ENCODE results near the gene PRKCE. TPM values are rescaled to one million over a fixed set of nuclear protein-coding genes. Genes with fewer than 3 reads are reported as not detected.
A peak's percentile ranks its signal among the peaks of the same experiment; 100 is the strongest.

PRKCE gene
- total and polyA plus RNA-seq, 4 donors: 2.5 to 38.6 (median 5.8) TPM

DNA sequence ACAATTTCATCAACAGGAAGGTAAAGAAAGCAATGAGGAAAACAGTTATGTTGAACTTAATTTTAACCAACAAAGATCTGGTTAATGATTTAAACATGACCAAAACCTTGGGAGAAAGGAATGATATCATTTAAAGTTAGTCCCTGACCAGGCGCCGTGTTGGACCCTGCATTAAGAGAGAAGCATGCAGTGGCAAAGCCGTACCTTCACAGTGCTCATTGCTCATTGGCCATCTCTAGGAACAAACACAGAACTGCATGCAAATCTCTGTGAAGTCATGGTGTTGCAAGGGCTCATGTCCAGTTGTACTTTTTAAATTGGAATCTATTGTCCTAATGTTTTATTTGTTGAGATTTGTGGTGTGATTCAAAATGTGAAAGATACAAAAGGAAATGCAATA, 28.4 kb upstream of the PRKCE start:
- H3K27me3 ChIP-seq (ENCODE audit: control insufficient read depth in 4 of 4, insufficient read depth in 4 of 4, low read length in 3 of 4): no peaks in the 10 kb centered on the region
- 86% methylated on average over 3 of the region's 3 CpGs for WGBS
- peaks cover 0 to 12% (median 0%) of the 10 kb centered on the region in 4 donors for H3K4me1 ChIP-seq (ENCODE audit: control insufficient read depth in 4 of 4, insufficient read depth in 4 of 4, low read length in 3 of 4)
- H3K36me3 ChIP-seq (ENCODE audit: control insufficient read depth in 4 of 4, insufficient read depth in 3 of 4, low read depth in 1 of 4, low read length in 3 of 4): no peaks in the 10 kb centered on the region
- no peak overlapping the region for H3K27ac ChIP-seq (ENCODE audit: low read depth in 1 of 2, low read length in 2 of 2)
- H3K9me3 ChIP-seq (ENCODE audit: control insufficient read depth in 4 of 4, low read length in 3 of 4): no peaks in the 10 kb centered on the region
- H3K4me3 ChIP-seq (ENCODE audit: low read depth in 1 of 3, low read length in 3 of 3): no peak overlapping the region
- no peak overlapping the region for H3K9ac ChIP-seq (ENCODE audit: low read depth in 1 of 2, low read length in 2 of 2)
- no peak for DNase-seq (ENCODE audit: low spot score)
- TF ChIP-seq HNF4A (conservative IDR thresholded peaks at IDR 0.05) (no peak), GABPA (IDR thresholded peaks at IDR 0.05 in 1 of 2, conservative IDR thresholded peaks at IDR 0.05 in 1 of 2) (no peak), RXRA (IDR thresholded peaks at IDR 0.05) (no peak), HNF4G (IDR thresholded peaks at IDR 0.05) (no peak), NR2F2 (IDR thresholded peaks at IDR 0.05) (no peak), TAF1 (conservative IDR thresholded peaks at IDR 0.05) (no peak)
- TF ChIP-seq, protein P1, sequence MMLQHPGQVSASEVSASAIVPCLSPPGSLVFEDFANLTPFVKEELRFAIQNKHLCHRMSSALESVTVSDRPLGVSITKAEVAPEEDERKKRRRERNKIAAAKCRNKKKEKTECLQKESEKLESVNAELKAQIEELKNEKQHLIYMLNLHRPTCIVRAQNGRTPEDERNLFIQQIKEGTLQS (IDR thresholded peaks at IDR 0.05): no peak

DNA sequence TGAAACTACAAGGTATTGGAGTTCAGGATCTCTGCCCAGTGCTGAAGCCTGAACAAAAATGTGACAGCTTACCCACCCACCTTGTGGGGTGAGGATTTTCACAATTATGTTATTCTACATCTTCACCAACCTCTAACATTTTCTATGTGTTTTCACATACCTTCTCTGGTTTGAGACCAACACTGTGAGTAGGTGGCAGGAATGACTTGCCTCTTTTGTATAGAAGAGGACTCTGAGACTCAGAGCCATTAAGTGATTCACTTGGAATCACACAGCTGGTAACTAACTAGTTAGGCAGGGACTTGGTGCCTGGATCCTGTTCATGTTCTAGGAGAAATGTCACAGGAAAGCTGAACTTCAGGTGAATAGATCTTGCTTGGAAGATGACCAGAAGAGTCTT, 25.7 kb upstream of the PRKCE start:
- no peaks in the 10 kb centered on the region for H3K27me3 ChIP-seq (ENCODE audit: control insufficient read depth in 4 of 4, insufficient read depth in 4 of 4, low read length in 3 of 4)
- H3K4me1 ChIP-seq (ENCODE audit: control insufficient read depth in 4 of 4, insufficient read depth in 4 of 4, low read length in 3 of 4): peaks cover 0 to 12% (median 0%) of the 10 kb centered on the region in 4 donors
- no peak overlapping the region for H3K27ac ChIP-seq (ENCODE audit: low read depth in 1 of 2, low read length in 2 of 2)
- H3K9me3 ChIP-seq (ENCODE audit: control insufficient read depth in 4 of 4, low read length in 3 of 4): no peaks in the 10 kb centered on the region
- no peak overlapping the region for H3K9ac ChIP-seq (ENCODE audit: low read depth in 1 of 2, low read length in 2 of 2)
- H3K36me3 ChIP-seq (ENCODE audit: control insufficient read depth in 4 of 4, insufficient read depth in 3 of 4, low read depth in 1 of 4, low read length in 3 of 4): no peaks in the 10 kb centered on the region
- H3K4me3 ChIP-seq (ENCODE audit: low read depth in 1 of 3, low read length in 3 of 3): no peak overlapping the region
- no peak for TF ChIP-seq FOXA2 (IDR thresholded peaks at IDR 0.05)
- TF ChIP-seq, protein P1 (IDR thresholded peaks at IDR 0.05): no peak
- no peak for TF ChIP-seq FOXA1 (IDR thresholded peaks at IDR 0.05)
- TF ChIP-seq EGR1 (IDR thresholded peaks at IDR 0.05; ENCODE audit: low read depth in 2 of 2): no peak
- no peak for DNase-seq (ENCODE audit: low spot score)

DNA sequence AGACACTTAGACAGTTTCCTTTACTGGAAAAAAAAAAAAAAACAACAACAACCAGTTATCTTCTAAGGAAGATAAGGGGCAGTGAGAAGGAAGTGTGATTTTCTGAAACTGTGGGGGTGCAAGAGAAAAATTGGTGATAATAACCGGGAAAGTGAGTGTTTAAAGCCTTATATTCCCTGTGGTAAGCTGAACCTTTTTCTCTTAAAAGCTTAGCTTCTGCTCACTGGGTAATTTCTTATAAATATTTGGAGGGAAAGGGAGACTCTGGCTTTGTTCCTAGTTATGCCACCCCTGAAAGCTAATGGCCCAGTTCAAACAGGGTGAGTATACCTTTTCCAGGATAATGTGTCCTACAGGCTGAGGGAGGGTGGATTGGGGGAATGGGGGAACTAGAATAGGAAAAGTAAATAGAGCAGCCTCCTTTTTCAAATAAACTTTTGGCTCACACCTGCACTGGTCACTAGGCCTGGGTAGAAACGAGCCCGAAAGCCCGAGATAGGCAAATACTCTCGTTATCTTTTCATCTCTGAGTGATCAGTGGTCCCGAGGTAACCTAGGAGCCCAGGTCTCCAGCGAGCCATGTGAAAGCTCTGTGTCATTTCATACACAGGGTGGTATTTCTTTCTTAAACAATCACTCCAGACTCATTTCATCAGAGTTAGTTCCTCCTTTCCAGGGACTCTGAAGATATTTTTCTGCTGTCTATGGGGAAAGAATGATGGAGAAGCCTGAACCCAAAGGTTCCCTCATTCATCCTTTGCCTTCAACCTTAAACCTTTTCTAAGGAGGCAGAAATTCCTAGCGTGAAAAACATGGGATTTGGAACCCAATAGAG, 24.9 kb upstream of the PRKCE start:
- no peak for DNase-seq (ENCODE audit: low spot score)
- Histone ChIP-seq H3K9ac (ENCODE audit: low read depth in 1 of 2, low read length in 2 of 2) (no peak overlapping the region), H3K4me1 (ENCODE audit: control insufficient read depth in 4 of 4, insufficient read depth in 4 of 4, low read length in 3 of 4) (peaks cover 0 to 12% (median 0%) of the 10 kb centered on the region in 4 donors), H3K4me3 (ENCODE audit: low read depth in 1 of 3, low read length in 3 of 3) (no peak overlapping the region), H3K9me3 (ENCODE audit: control insufficient read depth in 4 of 4, low read length in 3 of 4) (no peaks in the 10 kb centered on the region), H3K27me3 (ENCODE audit: control insufficient read depth in 4 of 4, insufficient read depth in 4 of 4, low read length in 3 of 4) (no peaks in the 10 kb centered on the region), H3K27ac (ENCODE audit: low read depth in 1 of 2, low read length in 2 of 2) (no peak overlapping the region), H3K36me3 (ENCODE audit: control insufficient read depth in 4 of 4, insufficient read depth in 3 of 4, low read depth in 1 of 4, low read length in 3 of 4) (no peaks in the 10 kb centered on the region)
- 42% methylated on average over 8 of the region's 8 CpGs for WGBS
- TF ChIP-seq, protein P2, sequence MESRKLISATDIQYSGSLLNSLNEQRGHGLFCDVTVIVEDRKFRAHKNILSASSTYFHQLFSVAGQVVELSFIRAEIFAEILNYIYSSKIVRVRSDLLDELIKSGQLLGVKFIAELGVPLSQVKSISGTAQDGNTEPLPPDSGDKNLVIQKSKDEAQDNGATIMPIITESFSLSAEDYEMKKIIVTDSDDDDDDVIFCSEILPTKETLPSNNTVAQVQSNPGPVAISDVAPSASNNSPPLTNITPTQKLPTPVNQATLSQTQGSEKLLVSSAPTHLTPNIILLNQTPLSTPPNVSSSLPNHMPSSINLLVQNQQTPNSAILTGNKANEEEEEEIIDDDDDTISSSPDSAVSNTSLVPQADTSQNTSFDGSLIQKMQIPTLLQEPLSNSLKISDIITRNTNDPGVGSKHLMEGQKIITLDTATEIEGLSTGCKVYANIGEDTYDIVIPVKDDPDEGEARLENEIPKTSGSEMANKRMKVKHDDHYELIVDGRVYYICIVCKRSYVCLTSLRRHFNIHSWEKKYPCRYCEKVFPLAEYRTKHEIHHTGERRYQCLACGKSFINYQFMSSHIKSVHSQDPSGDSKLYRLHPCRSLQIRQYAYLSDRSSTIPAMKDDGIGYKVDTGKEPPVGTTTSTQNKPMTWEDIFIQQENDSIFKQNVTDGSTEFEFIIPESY (IDR thresholded peaks at IDR 0.05): peak; percentile 40
- TF ChIP-seq RAD21 (IDR thresholded peaks at IDR 0.05) (peak; percentile 34 to 35), TAF1 (conservative IDR thresholded peaks at IDR 0.05) (no peak), JUND (IDR thresholded peaks at IDR 0.05) (peak; percentile 43 to 62), YY1 (IDR thresholded peaks at IDR 0.05) (peak; percentile 60), EGR1 (IDR thresholded peaks at IDR 0.05; ENCODE audit: low read depth in 2 of 2) (peak; percentile 49 to 81), HNF4A (conservative IDR thresholded peaks at IDR 0.05) (peak; percentile 52 to 64), NR2F2 (IDR thresholded peaks at IDR 0.05) (no peak), SP1 (IDR thresholded peaks at IDR 0.05) (peak; percentile 80), FOXA2 (IDR thresholded peaks at IDR 0.05) (peak; percentile 93), RXRA (IDR thresholded peaks at IDR 0.05) (peak; percentile 91 to 92), HNF4G (IDR thresholded peaks at IDR 0.05) (no peak), FOXA1 (IDR thresholded peaks at IDR 0.05) (peak; percentile 91), GABPA (IDR thresholded peaks at IDR 0.05 in 1 of 2, conservative IDR thresholded peaks at IDR 0.05 in 1 of 2) (peak in 1 of 2 donors; percentile 50)
- TF ChIP-seq, protein P3, sequence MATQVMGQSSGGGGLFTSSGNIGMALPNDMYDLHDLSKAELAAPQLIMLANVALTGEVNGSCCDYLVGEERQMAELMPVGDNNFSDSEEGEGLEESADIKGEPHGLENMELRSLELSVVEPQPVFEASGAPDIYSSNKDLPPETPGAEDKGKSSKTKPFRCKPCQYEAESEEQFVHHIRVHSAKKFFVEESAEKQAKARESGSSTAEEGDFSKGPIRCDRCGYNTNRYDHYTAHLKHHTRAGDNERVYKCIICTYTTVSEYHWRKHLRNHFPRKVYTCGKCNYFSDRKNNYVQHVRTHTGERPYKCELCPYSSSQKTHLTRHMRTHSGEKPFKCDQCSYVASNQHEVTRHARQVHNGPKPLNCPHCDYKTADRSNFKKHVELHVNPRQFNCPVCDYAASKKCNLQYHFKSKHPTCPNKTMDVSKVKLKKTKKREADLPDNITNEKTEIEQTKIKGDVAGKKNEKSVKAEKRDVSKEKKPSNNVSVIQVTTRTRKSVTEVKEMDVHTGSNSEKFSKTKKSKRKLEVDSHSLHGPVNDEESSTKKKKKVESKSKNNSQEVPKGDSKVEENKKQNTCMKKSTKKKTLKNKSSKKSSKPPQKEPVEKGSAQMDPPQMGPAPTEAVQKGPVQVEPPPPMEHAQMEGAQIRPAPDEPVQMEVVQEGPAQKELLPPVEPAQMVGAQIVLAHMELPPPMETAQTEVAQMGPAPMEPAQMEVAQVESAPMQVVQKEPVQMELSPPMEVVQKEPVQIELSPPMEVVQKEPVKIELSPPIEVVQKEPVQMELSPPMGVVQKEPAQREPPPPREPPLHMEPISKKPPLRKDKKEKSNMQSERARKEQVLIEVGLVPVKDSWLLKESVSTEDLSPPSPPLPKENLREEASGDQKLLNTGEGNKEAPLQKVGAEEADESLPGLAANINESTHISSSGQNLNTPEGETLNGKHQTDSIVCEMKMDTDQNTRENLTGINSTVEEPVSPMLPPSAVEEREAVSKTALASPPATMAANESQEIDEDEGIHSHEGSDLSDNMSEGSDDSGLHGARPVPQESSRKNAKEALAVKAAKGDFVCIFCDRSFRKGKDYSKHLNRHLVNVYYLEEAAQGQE (IDR thresholded peaks at IDR 0.05): peak; percentile 38
- TF ChIP-seq, protein P4, sequence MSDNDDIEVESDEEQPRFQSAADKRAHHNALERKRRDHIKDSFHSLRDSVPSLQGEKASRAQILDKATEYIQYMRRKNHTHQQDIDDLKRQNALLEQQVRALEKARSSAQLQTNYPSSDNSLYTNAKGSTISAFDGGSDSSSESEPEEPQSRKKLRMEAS (IDR thresholded peaks at IDR 0.05): peak; percentile 40
- TF ChIP-seq, protein P5, sequence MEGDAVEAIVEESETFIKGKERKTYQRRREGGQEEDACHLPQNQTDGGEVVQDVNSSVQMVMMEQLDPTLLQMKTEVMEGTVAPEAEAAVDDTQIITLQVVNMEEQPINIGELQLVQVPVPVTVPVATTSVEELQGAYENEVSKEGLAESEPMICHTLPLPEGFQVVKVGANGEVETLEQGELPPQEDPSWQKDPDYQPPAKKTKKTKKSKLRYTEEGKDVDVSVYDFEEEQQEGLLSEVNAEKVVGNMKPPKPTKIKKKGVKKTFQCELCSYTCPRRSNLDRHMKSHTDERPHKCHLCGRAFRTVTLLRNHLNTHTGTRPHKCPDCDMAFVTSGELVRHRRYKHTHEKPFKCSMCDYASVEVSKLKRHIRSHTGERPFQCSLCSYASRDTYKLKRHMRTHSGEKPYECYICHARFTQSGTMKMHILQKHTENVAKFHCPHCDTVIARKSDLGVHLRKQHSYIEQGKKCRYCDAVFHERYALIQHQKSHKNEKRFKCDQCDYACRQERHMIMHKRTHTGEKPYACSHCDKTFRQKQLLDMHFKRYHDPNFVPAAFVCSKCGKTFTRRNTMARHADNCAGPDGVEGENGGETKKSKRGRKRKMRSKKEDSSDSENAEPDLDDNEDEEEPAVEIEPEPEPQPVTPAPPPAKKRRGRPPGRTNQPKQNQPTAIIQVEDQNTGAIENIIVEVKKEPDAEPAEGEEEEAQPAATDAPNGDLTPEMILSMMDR (IDR thresholded peaks at IDR 0.05; ENCODE audit: low read depth, low read length, missing input control): no peak

Data from liver (tissue), 9 donors.